ENCODE measurements around the gene SREK1IP1. TPM values are rescaled to one million over a fixed set of nuclear protein-coding genes. Genes with fewer than 3 reads are reported as not detected.

SREK1IP1 gene
- total RNA-seq (2022) (21.7 and 21.9 TPM in 2 replicates), Bru-seq, nascent RNA (percentile 86 among the genes with signal in this experiment), BruChase-seq, experiment 1, labeled RNA remaining after a 2-hour chase (percentile 86 among the genes with signal in this experiment), BruChase-seq, experiment 2, labeled RNA remaining after a 6-hour chase (percentile 78 among the genes with signal in this experiment)
- long read RNA-seq, full-length matches to known transcripts: 23 of 34 reads
- long read RNA-seq, partial matches to known transcripts: 2 of 34 reads
- long read RNA-seq, other reads (novel, unspliced or antisense): 9 of 34 reads

DNA sequence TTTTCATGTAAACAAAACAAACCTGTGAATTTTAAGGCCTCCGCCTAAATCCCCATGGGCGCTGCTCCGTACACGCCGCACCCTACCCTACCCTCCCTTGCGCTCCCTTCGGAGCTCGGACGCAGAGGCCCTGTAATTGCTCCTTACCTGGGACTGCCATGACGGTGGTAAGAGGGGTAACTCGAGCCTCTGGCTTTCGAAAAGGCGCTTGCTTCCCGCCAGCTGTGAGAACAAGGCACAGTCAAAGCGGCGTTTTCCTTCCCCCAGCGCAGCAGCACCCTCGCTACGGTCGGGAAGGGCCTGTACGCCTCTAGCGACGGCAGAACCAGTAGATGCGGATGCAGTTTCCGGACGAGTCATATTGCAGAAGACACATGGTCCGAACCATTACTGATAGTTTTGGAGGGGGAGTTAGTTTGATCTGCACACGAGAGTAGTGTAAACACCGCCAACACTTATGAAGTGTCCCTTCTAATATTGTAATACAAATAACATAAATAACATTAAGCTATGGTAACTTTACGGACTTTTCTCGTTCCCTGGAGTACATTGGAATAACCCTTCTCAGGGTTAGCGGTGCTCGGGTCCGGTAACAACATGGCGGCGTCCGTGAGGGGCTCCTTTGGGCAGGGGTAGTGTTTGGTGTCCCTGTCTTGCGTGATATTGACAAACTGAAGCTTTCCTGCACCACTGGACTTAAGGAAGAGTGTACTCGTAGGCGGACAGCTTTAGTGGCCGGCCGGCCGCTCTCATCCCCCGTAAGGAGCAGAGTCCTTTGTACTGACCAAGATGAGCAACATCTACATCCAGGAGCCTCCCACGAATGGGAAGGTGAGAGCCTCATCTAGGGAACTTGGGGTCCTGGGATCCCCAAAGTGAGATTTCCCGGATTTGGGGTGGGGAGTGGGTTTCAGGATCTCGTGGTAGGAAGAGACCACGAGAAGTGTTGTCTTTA, at the start of gene SREK1IP1, which contains the start of gene CWC27:
Gene SREK1IP1, minus strand, starts transcription at position 334 of the 955 bp plus-strand sequence. Its CDS starts 174 bp downstream, at position 160.
Gene CWC27, plus strand, starts transcription at position 573 of the 955 bp plus-strand sequence. Its CDS starts 217 bp downstream, at position 790.
- Mint-ChIP-seq H3K36me3 (ENCODE audit: insufficient read depth, unreplicated experiment) (peaks cover 6% of the 10 kb centered on the region), H3K4me1 (ENCODE audit: low read depth, unreplicated experiment) (peaks cover 28% of the 10 kb centered on the region), H3K9me3 (ENCODE audit: unreplicated experiment) (no peaks in the 10 kb centered on the region), H3K27me3 (ENCODE audit: insufficient read depth, unreplicated experiment) (no peaks in the 10 kb centered on the region), H3K4me3 (ENCODE audit: unreplicated experiment) (peak within 1 kb of the TSS; percentile 91), H3K27ac (ENCODE audit: unreplicated experiment) (peak within 1 kb of the TSS; percentile 100)
- Histone ChIP-seq H3K9me3 (no peaks in the 10 kb centered on the region), H3K36me3 (ENCODE audit: control insufficient read depth, insufficient read depth, low read length) (no peaks in the 10 kb centered on the region; the same call in 1 of the 2 replicates), H3K4me3 (ENCODE audit: low read depth, low read length) (peak within 1 kb of the TSS; percentile 82), H3K27me3 (replicated peaks; ENCODE audit: control insufficient read depth, insufficient read depth, low read length) (no peaks in the 10 kb centered on the region), H3K4me1 (peaks cover 11% of the 10 kb centered on the region)
- POLR2A ChIA-PET: no interaction called here
- BruUV-seq (replicated peaks): TSS peak; percentile 65
- TF ChIP-seq CTCF (IDR thresholded peaks at IDR 0.05; ENCODE audit: insufficient read depth in 1 of 2, low read depth in 1 of 2, low read length in 1 of 2, severe bottlenecking in 1 of 2, unreplicated experiment in 1 of 2): peak in 1 of 2 experiments; percentile 28
- intact Hi-C loops (cut with micrococcal nuclease; ENCODE audit: unreplicated experiment): loop anchor here (5.0 kb wide), 2 partner anchors 116 to 131 kb away; no protein-coding TSS in a partner anchor
- DNase-seq: peak; percentile 87 to 91
- CTCF ChIA-PET: interaction anchor here (0.9 kb wide), 1 partner anchor 20 kb away, joined by 3 read pairs; no protein-coding TSS in a partner anchor

- intact Hi-C loops (cut with micrococcal nuclease; ENCODE audit: unreplicated experiment): no loop called here
Measured at GRCh38 chr5:64818245-64818644, 49.8 kb upstream of the SREK1IP1 start.

More at GRCh38 chr5:64818245-64818644, 49.8 kb upstream of the SREK1IP1 start:
- H3K4me3 Mint-ChIP-seq (ENCODE audit: unreplicated experiment): no peak overlapping the region
- Histone ChIP-seq H3K4me1 (no peaks in the 10 kb centered on the region), H3K27me3 (replicated peaks; ENCODE audit: control insufficient read depth, insufficient read depth, low read length) (no peaks in the 10 kb centered on the region), H3K9me3 (no peaks in the 10 kb centered on the region), H3K36me3 (ENCODE audit: control insufficient read depth, insufficient read depth, low read length) (no peaks in the 10 kb centered on the region; the same call in 1 of the 2 replicates), H3K4me3 (ENCODE audit: low read depth, low read length) (no peak overlapping the region)
- POLR2A ChIA-PET: no interaction called here
- H3K9me3 Mint-ChIP-seq (ENCODE audit: unreplicated experiment): no peaks in the 10 kb centered on the region
- no peaks in the 10 kb centered on the region for H3K4me1 Mint-ChIP-seq (ENCODE audit: low read depth, unreplicated experiment)
- CTCF ChIA-PET: no interaction called here
- no peak overlapping the region for H3K27ac Mint-ChIP-seq (ENCODE audit: unreplicated experiment)
- no peak for TF ChIP-seq CTCF (IDR thresholded peaks at IDR 0.05; ENCODE audit: insufficient read depth in 1 of 2, low read depth in 1 of 2, low read length in 1 of 2, severe bottlenecking in 1 of 2, unreplicated experiment in 1 of 2)
- no peaks in the 10 kb centered on the region for H3K27me3 Mint-ChIP-seq (ENCODE audit: insufficient read depth, unreplicated experiment)
- no peaks in the 10 kb centered on the region for H3K36me3 Mint-ChIP-seq (ENCODE audit: insufficient read depth, unreplicated experiment)
- BruUV-seq (replicated peaks): no TSS peak
- no peak for DNase-seq

All from Caco-2 (cell line).